Esophagus squamous epithelium (tissue), 5 donors: ENCODE measurements around the gene GSK3B. TPM values are rescaled to one million over a fixed set of nuclear protein-coding genes. Genes with fewer than 3 reads are reported as not detected.

ENCODE experiments used
- DNase-seq: peaks from one replicate; lab custom pipeline; 2025; lab: John Stamatoyannopoulos, UW
- H3K27ac ChIP-seq, 4 donors: fragments of 200-600 bp; sonication (generic); one replicate each; pipeline ENCODE4 v1.5.1; 2016 to 2019; ENCODE audit warnings: mild to moderate bottlenecking in 1 of 4
- H3K27me3 ChIP-seq, 4 donors: fragments of 200-600 bp; sonication (generic); 1 replicate in 3 of 4; 2 replicates in 1 of 4; pipeline versions ENCODE4 v1.5.1 to v1.6.0; 2017 to 2021; ENCODE audit warnings: antibody characterized with exemption in 1 of 4
- H3K36me3 ChIP-seq, 3 donors: fragments of 200-600 bp; sonication (generic); one replicate each; pipeline ENCODE4 v1.5.1; 2016 to 2019
- H3K4me1 ChIP-seq, 3 donors: fragments of 200-600 bp; sonication (generic); one replicate each; pipeline ENCODE4 v1.5.1; 2017 to 2019
- H3K4me3 ChIP-seq, 4 donors: fragments of 200-600 bp; sonication (generic); 1 replicate in 3 of 4; 2 replicates in 1 of 4; pipeline ENCODE4 v1.5.1; 2016 to 2019; ENCODE audit warnings: mild to moderate bottlenecking in 2 of 4, moderate library complexity in 1 of 4
- H3K9me3 ChIP-seq, 3 donors: fragments of 200-600 bp; sonication (generic); one replicate each; pipeline ENCODE4 v1.5.1; 2016 to 2019
- CTCF ChIP-seq, 6 experiments: fragments of 450-650 bp in 4 of 6; fragments of 200-600 bp in 2 of 6; sonication (generic) in 2 of 6; IDR thresholded peaks; one replicate each; pipeline ENCODE4 v1.5.1; 2016 to 2019; ENCODE audit warnings: antibody characterized with exemption in 6 of 6, mild to moderate bottlenecking in 4 of 6, moderate library complexity in 4 of 6
- POLR2A ChIP-seq, 4 donors: fragments of 450-650 bp; IDR thresholded peaks; one replicate each; pipeline ENCODE4 v1.6.1; 2017; ENCODE audit warnings: antibody characterized with exemption in 4 of 4, mild to moderate bottlenecking in 4 of 4, moderate library complexity in 3 of 4
- WGBS, 2 donors: methylation state at CpG; one replicate each; pipeline ENCODE4 v1.1.5; 2018; 5-methylcytosine and 5-hydroxymethylcytosine counted together
- intact Hi-C: fragments of 100-400 bp; cut with DNase I; formaldehyde crosslinking; loops from one replicate; pipeline ENCODE4 v1.15.0; 2022
- total RNA-seq, 4 donors: library from RNA; depleted of rRNA; stranded (reverse); fragments of >200 nt; gene quantifications; one replicate each; pipeline ENCODE4 v1.1.0, GENCODE V29; 2016
- donor health status: DM: yes; HTN: yes; CAD: no.

Gene GSK3B
- total RNA-seq, 4 donors from 2014 or later, result 24.1 to 38.9 (median 34.5) TPM

- TF ChIP-seq POLR2A (IDR thresholded peaks at IDR 0.05) (no peak), CTCF (IDR thresholded peaks at IDR 0.05) (no peak)
- intact Hi-C loops, result no loop called here
Measured at GRCh38 chr3:119864476-119864875, 229.8 kb downstream of the GSK3B start.

DNA sequence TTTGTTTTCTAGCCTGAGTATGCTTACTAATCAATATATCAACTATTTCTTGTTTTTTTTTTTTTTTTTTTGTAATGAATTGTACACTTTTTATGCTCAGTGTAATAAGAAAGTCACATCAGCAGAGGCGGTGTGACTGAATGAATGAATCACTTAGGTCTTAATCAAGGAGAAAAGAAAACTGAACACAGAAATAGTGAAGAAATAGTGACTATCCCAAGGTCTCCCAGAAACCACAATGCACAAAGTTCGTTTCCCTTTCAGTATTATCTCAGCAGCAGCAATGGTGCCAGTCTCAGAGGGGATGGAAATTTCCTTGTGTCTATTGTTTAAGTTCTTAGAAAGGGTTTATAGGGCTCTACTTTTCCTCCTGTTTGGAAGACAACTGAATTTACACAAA is 231.6 kb downstream of the GSK3B start:
- intact Hi-C loops, result no loop called here

More at GRCh38 chr3:119864476-119864875, 229.8 kb downstream of the GSK3B start:
- Histone ChIP-seq H3K27ac (no peak overlapping the region), H3K9me3 (no peaks in the 10 kb centered on the region), H3K36me3 (peaks cover 7 to 40% (median 8%) of the 10 kb centered on the region in 3 donors), H3K27me3 (no peaks in the 10 kb centered on the region), H3K4me3 (no peak overlapping the region), H3K4me1 (no peaks in the 10 kb centered on the region)
- no peak for DNase-seq
- WGBS, 2 donors, result 93% methylated on average over 7 of the region's 7 CpGs

GRCh38 chr3:119861681-119862080 is 232.6 kb downstream of the GSK3B start:
- H3K4me3 ChIP-seq, result no peak overlapping the region
- H3K27ac ChIP-seq, result no peak overlapping the region
- H3K36me3 ChIP-seq, result peaks cover 7 to 67% (median 15%) of the 10 kb centered on the region in 3 donors
- H3K4me1 ChIP-seq, result no peaks in the 10 kb centered on the region
- H3K9me3 ChIP-seq, result no peaks in the 10 kb centered on the region
- 89 to 100% methylated on average over 2 of the region's 2 CpGs for WGBS, 2 donors
- no peaks in the 10 kb centered on the region for H3K27me3 ChIP-seq
- intact Hi-C loops, result no loop called here
- no peak for TF ChIP-seq POLR2A (IDR thresholded peaks at IDR 0.05)
- no peak for TF ChIP-seq CTCF (IDR thresholded peaks at IDR 0.05)
- no peak for DNase-seq

More for the DNA sequence above, 231.6 kb downstream of the GSK3B start:
- no peak overlapping the region for H3K4me3 ChIP-seq
- TF ChIP-seq POLR2A (IDR thresholded peaks at IDR 0.05) (no peak), CTCF (IDR thresholded peaks at IDR 0.05) (no peak)
- no peak overlapping the region for H3K27ac ChIP-seq
- H3K9me3 ChIP-seq, result no peaks in the 10 kb centered on the region
- H3K4me1 ChIP-seq, result no peaks in the 10 kb centered on the region
- peaks cover 7 to 57% (median 15%) of the 10 kb centered on the region in 3 donors for H3K36me3 ChIP-seq
- no peak for DNase-seq
- H3K27me3 ChIP-seq, result no peaks in the 10 kb centered on the region
- 88 to 96% methylated on average over 2 of the region's 2 CpGs for WGBS, 2 donors

DNA sequence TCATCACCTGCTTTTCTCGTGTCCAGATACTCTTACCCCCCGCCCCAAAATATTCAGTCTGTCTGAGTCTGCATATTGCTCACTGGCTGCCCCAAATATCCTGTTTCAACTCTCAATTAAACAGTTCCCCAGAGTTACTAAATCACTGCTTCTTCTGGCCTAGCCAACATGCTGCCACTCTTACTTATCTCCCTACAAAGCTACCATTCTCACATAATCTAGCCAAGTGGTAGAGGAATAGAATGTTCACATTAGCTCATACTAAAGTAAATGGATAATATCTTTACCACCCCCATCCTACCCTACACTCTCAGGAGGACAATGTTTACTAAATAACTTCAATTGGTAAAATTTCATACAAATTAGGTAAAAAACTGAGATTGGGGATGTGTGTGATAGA is 234.5 kb downstream of the GSK3B start:
- Histone ChIP-seq H3K4me1 (no peaks in the 10 kb centered on the region), H3K36me3 (peaks cover 7 to 86% (median 15%) of the 10 kb centered on the region in 3 donors), H3K27ac (no peak overlapping the region), H3K9me3 (no peaks in the 10 kb centered on the region), H3K27me3 (no peaks in the 10 kb centered on the region), H3K4me3 (no peak overlapping the region)
- no peak for TF ChIP-seq CTCF (IDR thresholded peaks at IDR 0.05)
- no peak for TF ChIP-seq POLR2A (IDR thresholded peaks at IDR 0.05)
- no peak for DNase-seq
- intact Hi-C loops, result no loop called here
- 95 to 97% methylated on average over 2 of the region's 2 CpGs for WGBS, 2 donors

GRCh38 chr3:119858957-119859356 is 235.3 kb downstream of the GSK3B start:
- H3K9me3 ChIP-seq, result no peaks in the 10 kb centered on the region
- H3K27ac ChIP-seq, result no peak overlapping the region
- no peaks in the 10 kb centered on the region for H3K4me1 ChIP-seq
- no peak overlapping the region for H3K4me3 ChIP-seq
- DNase-seq, result no peak
- H3K27me3 ChIP-seq, result no peaks in the 10 kb centered on the region
- WGBS, 2 donors, result 86 to 87% methylated on average over 2 of the region's 2 CpGs
- intact Hi-C loops, result no loop called here
- TF ChIP-seq CTCF (IDR thresholded peaks at IDR 0.05), result no peak
- no peak for TF ChIP-seq POLR2A (IDR thresholded peaks at IDR 0.05)
- peaks cover 7 to 83% (median 15%) of the 10 kb centered on the region in 3 donors for H3K36me3 ChIP-seq
